Activated CD8-positive, alpha-beta memory T cell treated with anti-CD3 and anti-CD28 coated beads, Interleukin-2, amount 10 ng/mL, durations not matched to agents 7 days and 5 days (primary cell): ENCODE results near the gene TMEM35A. TPM values are rescaled to one million over a fixed set of nuclear protein-coding genes. Genes with fewer than 3 reads are reported as not detected.
A peak's percentile ranks its signal among the peaks of the same experiment; 100 is the strongest.

Experiments
- ATAC-seq: fragments of 150-1000 bp; cut with Tn5 transposase; one replicate; pipeline ENCODE4 v1.10.0; 2021; ENCODE audit warnings: moderate library complexity
- CTCF ChIA-PET: fragments of 350-600 bp; sonication (Branson Sonifier 250); formaldehyde crosslinking; loops from one replicate; lab custom pipeline; 2021; ENCODE audit warnings: antibody characterized with exemption; lab: Charles Lee
- DNase-seq: peaks from one replicate; pipeline ENCODE4 v3.0.0-alpha.2; 2020
- H3K27ac Mint-ChIP-seq: one replicate; pipeline ENCODE4 v1.8.0; 2021; ENCODE audit warnings: mild to moderate bottlenecking, mixed read lengths
- H3K27me3 Mint-ChIP-seq: one replicate; pipeline ENCODE4 v1.8.0; 2021; ENCODE audit warnings: mixed read lengths
- H3K36me3 Mint-ChIP-seq: one replicate; pipeline ENCODE4 v1.8.0; 2021; ENCODE audit warnings: mild to moderate bottlenecking, mixed read lengths
- H3K4me1 Mint-ChIP-seq: one replicate; pipeline ENCODE4 v1.8.0; 2021; ENCODE audit warnings: mixed read lengths
- H3K4me3 Mint-ChIP-seq: one replicate; pipeline ENCODE4 v1.8.0; 2021; ENCODE audit warnings: mild to moderate bottlenecking, moderate library complexity, mixed read lengths
- H3K9me3 Mint-ChIP-seq: one replicate; pipeline ENCODE4 v1.8.0; 2022; ENCODE audit warnings: low read depth, mixed read lengths
- total RNA-seq, 2 experiments: library from RNA; stranded (reverse); gene quantifications; one replicate each; pipeline ENCODE4 v1.2.3, GENCODE V29; 2021

TMEM35A gene
- total RNA-seq, 2 experiments from 2014 or later = not detected

DNA sequence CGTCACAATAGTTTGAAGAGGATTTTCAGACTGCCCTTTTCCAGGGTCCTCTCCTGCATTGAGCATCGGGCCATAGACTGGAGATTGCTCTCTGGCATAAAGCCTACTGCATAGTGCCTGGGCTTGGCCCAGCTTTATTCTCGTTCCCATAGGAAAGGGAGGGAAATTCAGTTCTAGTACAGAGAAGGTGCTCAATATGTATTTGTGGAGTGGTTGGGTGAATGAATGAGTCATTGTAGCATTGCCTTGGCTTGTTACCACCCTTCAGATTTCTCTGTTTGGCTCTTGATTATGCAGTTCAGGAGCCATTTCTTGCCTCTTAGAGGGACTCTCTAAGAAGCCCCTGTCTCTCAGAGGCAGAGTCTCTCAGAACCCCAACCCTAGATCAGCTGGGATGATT is 2.6 kb downstream of the TMEM35A start:
- no peak overlapping the region for H3K4me3 Mint-ChIP-seq
- no peaks in the 10 kb centered on the region for H3K4me1 Mint-ChIP-seq
- CTCF ChIA-PET = no interaction called here
- peaks cover 34% of the 10 kb centered on the region for H3K27me3 Mint-ChIP-seq
- DNase-seq = no peak
- ATAC-seq = no peak
- no peaks in the 10 kb centered on the region for H3K9me3 Mint-ChIP-seq
- no peaks in the 10 kb centered on the region for H3K36me3 Mint-ChIP-seq
- no peak overlapping the region for H3K27ac Mint-ChIP-seq

DNA sequence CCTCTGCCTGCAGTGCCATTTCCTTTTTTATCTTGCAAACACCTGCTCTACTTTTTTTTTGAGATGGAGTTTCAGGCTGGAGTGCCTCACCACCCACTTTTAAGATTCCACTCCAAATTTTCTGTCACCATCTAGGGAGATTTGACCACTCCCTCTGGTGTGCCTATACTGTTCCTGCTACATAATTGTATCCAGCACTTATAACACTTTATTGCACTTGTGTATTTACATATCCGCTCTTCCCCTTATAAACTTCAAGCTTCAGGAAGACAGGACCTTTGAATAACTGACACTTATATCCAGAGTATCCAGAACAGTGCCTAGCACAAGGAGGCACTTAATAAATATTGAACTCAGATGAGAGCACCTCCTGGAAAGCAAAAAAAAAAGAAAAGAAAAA is 13.1 kb downstream of the TMEM35A start:
- Mint-ChIP-seq H3K27ac (no peak overlapping the region), H3K9me3 (no peaks in the 10 kb centered on the region), H3K36me3 (no peaks in the 10 kb centered on the region), H3K4me1 (peaks cover 2% of the 10 kb centered on the region), H3K4me3 (no peak overlapping the region), H3K27me3 (no peaks in the 10 kb centered on the region)
- CTCF ChIA-PET = no interaction called here
- no peak for ATAC-seq
- DNase-seq = no peak

DNA sequence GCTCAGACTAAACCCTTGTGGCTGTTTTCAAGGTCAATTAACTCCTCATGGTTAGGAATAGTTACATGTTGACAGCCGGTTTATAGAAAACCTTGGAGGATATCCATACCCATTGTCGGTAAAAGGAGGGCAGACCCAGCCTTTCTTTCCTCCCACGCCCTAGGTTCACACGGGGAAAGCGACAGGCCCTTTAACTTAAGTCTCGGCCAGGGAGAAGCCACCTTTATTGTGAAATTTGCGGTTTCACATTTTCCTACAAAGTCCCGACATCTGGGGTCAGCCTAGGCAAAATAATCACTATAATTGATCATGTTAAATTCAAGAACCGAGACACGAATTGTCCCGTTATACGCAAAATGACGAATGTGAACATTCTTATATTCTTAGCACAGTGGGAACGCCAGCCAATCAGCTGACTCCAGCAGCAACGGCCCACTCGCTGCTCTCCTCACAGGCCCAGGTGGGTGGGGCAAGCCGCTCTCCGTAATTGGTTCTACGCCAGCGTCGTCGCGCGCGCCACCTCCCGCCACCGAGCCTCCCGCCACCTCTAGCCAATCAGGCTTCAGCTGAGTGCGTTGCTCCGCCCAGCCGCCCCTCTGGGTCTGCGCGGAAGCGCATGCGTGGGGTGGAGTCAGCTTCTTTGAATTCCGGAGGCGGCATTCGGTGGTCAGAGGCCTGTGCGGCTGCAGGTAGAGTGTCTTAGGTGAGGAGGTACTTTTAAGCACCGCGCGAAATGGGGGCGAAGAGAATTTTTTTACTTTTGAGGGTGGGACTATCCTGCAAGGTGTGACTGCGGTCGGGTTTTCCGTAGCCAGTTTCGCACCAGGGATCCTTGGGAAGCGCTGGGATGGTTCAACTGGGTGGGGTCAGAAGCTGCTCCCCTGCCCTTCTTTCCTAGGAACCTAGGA is 19.1 kb downstream of the TMEM35A start, which contains the start of gene CENPI:
TSS of gene CENPI (plus strand) at position 659 of the 908 bp plus-strand sequence. CDS start 2,867 bp downstream, outside the sequence.
- Mint-ChIP-seq H3K4me1 (peaks cover 30% of the 10 kb centered on the region), H3K9me3 (no peaks in the 10 kb centered on the region), H3K27ac (peak within 1 kb of the TSS; percentile 83), H3K27me3 (no peaks in the 10 kb centered on the region), H3K36me3 (peaks cover 24% of the 10 kb centered on the region), H3K4me3 (peak within 1 kb of the TSS; percentile 83)
- CTCF ChIA-PET = interaction anchor here (0.6 kb wide), 1 partner anchor 268 kb away, joined by 3 read pairs; no protein-coding TSS in a partner anchor
- DNase-seq = peak; percentile 95
- peak; percentile 100 for ATAC-seq

DNA sequence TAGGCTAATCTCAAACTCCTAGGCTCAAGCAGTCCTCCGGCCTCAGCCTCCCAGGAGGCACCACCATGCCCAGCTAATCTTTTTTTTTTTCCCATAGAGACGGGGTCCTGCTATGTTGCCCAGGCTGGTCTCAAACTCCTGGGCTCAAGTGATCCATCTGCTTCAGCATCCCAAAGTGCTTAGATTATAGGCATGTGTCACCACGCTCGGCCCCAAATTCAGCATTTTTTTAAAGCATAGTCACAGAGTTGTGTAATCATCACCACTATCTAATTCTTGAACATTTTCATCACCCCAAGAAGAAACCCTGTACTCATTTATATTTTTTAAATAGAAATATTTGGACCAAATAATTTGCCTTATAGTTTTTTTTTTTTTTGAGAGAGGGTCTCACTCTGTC is 29.6 kb downstream of the TMEM35A start:
- CTCF ChIA-PET = no interaction called here
- ATAC-seq (no peak), DNase-seq (no peak)
- H3K27ac Mint-ChIP-seq = no peak overlapping the region
- no peaks in the 10 kb centered on the region for H3K27me3 Mint-ChIP-seq
- H3K4me3 Mint-ChIP-seq = no peak overlapping the region
- H3K4me1 Mint-ChIP-seq = no peaks in the 10 kb centered on the region
- no peaks in the 10 kb centered on the region for H3K9me3 Mint-ChIP-seq
- H3K36me3 Mint-ChIP-seq = peaks cover 18% of the 10 kb centered on the region

DNA sequence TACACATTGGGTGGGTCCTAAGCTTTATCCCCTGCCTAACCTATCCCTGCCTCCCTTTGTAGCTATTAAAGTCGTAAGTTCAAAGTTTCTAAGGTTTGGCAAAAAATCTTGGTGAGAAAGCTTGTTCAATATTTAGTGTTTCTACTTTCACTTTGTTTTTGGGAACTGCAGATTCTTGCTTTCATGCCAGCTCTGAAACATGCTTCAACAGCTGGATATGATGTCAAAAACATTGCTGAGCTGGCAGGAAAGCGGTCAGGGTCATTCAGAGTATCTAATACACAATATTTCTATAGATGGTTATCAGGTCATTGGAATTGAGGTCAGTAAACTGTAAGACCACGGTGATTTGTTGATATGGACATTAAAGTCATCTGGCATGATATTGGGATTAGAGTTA is 39.0 kb downstream of the TMEM35A start:
- Mint-ChIP-seq H3K27me3 (no peaks in the 10 kb centered on the region), H3K36me3 (peaks cover 38% of the 10 kb centered on the region), H3K9me3 (no peaks in the 10 kb centered on the region), H3K27ac (no peak overlapping the region), H3K4me1 (no peaks in the 10 kb centered on the region), H3K4me3 (no peak overlapping the region)
- no peak for DNase-seq
- no peak for ATAC-seq
- CTCF ChIA-PET = interaction anchor here (0.8 kb wide), 1 partner anchor 17 kb away, joined by 3 read pairs; no protein-coding TSS in a partner anchor

DNA sequence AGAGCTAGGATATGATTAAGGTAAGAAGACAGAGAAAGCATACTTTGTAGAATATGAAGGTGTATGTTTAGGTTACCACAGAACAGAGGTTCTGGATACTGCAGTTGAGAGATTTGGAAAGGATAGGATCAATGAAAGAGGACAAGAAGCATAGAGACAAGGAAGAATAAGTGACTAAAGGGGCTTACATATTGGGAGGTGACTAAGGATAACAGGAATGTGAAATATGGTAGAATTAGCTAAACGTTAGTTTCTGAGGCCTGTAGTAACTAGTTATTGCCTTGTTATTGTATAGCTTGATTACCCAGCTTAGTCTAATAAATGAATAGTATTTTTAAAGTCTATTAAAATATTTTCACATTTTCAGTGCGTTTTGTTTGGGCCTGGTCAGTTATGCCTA is 57.6 kb downstream of the TMEM35A start:
- Mint-ChIP-seq H3K36me3 (peaks cover 41% of the 10 kb centered on the region), H3K27me3 (no peaks in the 10 kb centered on the region), H3K27ac (no peak overlapping the region), H3K4me3 (no peak overlapping the region), H3K4me1 (no peaks in the 10 kb centered on the region), H3K9me3 (no peaks in the 10 kb centered on the region)
- CTCF ChIA-PET = no interaction called here
- ATAC-seq = no peak
- no peak for DNase-seq

Other genes starting within 250 kb of the TMEM35A start
- gene NOX1, start 204.5 kb upstream of the TMEM35A start, total RNA-seq = not detected
- under 1 TPM in 1 of 2 experiments, not detected in 1; 0.12 TPM for gene XKRX, start 150.0 kb upstream of the TMEM35A start, total RNA-seq
- not detected for gene ARL13A, start 109.2 kb upstream of the TMEM35A start, total RNA-seq
- gene TRMT2B, start 26.8 kb upstream of the TMEM35A start, total RNA-seq = 10 to 100 TPM; 21.0 to 23.3 TPM
- 10 to 100 TPM; 28.9 to 44.7 TPM for gene CENPI, start 19.3 kb downstream of the TMEM35A start, total RNA-seq
- gene DRP2, start 140.9 kb downstream of the TMEM35A start, total RNA-seq = 1 to 10 TPM in 1 of 2 experiments, under 1 TPM in 1; 0.94 to 1.6 TPM
- under 1 TPM in 1 of 2 experiments, not detected in 1; 0.15 TPM for gene TAF7L, start 212.5 kb downstream of the TMEM35A start, total RNA-seq